ENCODE measurements around the gene ASB2. TPM values are rescaled to one million over a fixed set of nuclear protein-coding genes. Genes with fewer than 3 reads are reported as not detected.

The ASB2 gene
- total RNA-seq, 1 donor: 0.45 TPM

DNA sequence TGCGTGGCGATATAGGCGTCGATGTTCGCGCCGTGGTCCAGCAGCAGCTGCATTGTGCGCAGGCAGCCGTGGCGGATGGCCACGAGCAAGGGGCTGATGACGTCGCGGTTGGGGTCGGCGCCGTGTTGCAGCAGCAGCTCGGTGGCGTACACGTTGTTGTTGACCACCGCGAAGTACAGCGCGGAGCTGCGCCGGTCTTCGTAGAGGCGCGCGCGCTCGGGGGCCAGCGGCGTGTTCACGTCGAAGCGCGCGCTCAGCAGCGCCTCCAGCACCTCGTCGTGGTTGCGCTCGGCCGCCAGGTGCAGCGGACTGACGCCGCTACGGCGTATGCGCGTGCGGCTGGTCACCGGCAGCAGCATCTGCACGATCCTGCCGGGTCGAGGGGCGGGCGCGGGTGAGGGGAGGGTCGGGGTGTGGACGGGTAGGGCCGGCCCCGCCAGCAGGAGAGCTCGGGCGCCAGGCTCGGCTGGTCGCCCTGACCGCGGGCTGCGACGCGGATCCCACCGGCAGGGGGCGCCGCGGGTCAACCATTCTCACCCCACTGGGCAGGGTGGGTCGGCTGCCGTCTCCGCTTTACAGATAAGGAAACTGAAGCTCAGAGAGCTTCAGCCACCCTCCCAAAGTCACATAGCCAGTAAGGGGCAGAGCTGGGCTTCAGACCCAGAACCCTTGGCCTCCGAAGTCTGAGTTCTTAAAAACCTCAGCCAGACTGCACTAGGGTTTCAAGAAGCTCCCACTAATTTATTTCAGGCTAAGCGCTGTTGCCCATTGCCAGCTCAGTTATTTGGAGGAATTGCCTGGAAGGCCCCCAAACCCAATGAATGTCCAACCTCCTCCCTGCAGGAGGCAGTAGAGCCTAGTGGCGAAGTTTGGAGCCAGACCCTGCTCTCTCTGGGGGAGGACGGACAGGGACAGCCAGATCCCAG, 36.8 kb downstream of the ASB2 start:
- DNase-seq (ENCODE audit: low read depth): peak; percentile 66
- peak overlapping the region; percentile 28 for H3K4me3 ChIP-seq (ENCODE audit: low read depth, low read length)
- TF ChIP-seq, protein P1, sequence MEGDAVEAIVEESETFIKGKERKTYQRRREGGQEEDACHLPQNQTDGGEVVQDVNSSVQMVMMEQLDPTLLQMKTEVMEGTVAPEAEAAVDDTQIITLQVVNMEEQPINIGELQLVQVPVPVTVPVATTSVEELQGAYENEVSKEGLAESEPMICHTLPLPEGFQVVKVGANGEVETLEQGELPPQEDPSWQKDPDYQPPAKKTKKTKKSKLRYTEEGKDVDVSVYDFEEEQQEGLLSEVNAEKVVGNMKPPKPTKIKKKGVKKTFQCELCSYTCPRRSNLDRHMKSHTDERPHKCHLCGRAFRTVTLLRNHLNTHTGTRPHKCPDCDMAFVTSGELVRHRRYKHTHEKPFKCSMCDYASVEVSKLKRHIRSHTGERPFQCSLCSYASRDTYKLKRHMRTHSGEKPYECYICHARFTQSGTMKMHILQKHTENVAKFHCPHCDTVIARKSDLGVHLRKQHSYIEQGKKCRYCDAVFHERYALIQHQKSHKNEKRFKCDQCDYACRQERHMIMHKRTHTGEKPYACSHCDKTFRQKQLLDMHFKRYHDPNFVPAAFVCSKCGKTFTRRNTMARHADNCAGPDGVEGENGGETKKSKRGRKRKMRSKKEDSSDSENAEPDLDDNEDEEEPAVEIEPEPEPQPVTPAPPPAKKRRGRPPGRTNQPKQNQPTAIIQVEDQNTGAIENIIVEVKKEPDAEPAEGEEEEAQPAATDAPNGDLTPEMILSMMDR (IDR thresholded peaks at IDR 0.05; ENCODE audit: insufficient read depth, low read length): peak; percentile 66

DNA sequence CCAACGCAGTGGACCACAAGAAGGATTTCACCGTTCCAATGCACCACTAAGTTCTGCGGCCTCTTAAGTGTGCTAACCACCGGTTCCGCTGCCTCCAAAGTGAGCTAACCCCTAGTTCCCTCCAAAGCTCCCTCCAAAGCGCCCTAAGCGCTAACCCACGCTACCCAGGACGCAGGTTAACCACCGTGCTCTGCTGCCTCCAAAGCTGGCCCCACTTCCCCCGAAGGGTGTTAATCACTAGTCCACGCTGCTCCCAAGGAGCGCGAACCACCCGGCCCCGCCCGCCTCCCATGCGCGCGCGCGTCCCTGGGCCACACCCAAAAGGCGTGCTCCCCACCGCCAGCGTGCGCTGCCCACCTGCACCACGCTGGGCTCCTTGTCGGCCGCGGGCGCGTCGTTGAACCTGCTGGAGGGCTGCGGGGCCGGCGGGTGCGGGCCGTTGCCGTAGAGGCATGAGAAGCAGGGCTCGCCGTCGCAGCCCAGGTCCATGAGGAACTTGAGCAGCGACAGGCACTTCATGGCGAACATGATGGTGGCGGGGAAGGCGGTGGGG, 37.5 kb downstream of the ASB2 start:
- TF ChIP-seq, protein P1 (IDR thresholded peaks at IDR 0.05; ENCODE audit: insufficient read depth, low read length): no peak
- H3K4me3 ChIP-seq (ENCODE audit: low read depth, low read length): no peak overlapping the region
- no peak for DNase-seq (ENCODE audit: low read depth)

DNA sequence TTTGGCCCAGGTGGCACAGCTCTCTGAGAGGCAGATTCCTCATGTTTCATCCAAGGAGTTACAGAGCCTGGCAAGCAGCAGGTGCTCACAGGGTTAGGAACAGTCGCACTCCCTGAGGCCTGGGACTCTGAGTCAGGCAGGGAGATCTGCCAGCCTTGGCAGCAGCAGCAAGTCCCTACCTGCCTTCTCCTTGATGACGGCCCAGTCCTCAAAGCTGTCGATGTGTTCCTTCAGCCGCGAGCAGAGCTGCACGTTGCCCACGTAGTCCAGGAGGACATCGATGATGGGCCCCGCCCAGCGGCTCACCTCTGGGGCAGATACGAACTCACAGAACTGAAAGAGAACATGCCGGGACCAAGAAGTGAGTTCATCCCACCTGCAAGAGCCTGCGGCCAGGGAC, 38.9 kb downstream of the ASB2 start:
- DNase-seq (ENCODE audit: low read depth): no peak
- TF ChIP-seq, protein P1 (IDR thresholded peaks at IDR 0.05; ENCODE audit: insufficient read depth, low read length): no peak
- no peak overlapping the region for H3K4me3 ChIP-seq (ENCODE audit: low read depth, low read length)

DNA sequence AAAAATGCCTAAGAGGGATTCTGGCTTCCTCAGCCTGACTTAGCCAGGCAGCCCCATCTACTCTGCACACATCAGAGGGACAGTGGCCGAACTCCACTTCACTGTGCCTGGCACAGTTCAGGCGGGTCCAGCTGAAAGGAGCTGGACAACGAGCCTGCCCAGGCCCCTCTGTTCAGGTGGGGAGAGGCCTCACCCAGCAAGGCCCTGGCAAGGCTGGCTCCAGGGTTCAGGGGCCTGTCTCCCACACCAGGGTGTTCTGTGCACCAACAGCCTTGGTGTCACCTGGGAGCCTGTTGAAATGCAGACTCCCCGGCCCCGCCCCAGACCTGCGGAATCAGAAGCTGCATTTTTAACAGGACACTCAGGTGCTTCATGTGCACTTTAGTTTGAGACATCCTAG, 39.4 kb downstream of the ASB2 start:
- TF ChIP-seq, protein P1 (IDR thresholded peaks at IDR 0.05; ENCODE audit: insufficient read depth, low read length): no peak
- no peak overlapping the region for H3K4me3 ChIP-seq (ENCODE audit: low read depth, low read length)
- no peak for DNase-seq (ENCODE audit: low read depth)

DNA sequence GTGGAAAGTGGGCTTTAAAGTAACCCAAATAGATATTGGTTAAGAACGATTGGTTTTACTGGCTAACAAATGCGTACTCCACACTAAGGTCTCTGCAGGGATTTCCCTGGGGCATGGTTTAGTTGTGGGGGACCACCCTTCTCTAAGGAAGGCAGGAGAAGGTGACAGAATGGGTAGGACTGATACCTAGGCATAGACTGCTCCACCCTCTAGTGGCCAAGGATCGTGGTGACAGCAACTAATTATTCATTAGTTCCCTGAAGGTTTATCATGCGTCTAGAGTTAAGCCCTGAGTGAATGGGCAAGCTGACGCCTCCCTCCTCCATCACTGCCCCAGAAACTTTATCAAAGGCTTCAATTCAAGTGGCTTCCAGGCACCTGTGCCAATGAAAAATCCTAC, 40.1 kb downstream of the ASB2 start:
- DNase-seq (ENCODE audit: low read depth): no peak
- TF ChIP-seq, protein P1 (IDR thresholded peaks at IDR 0.05; ENCODE audit: insufficient read depth, low read length): peak; percentile 33
- no peak overlapping the region for H3K4me3 ChIP-seq (ENCODE audit: low read depth, low read length)

DNA sequence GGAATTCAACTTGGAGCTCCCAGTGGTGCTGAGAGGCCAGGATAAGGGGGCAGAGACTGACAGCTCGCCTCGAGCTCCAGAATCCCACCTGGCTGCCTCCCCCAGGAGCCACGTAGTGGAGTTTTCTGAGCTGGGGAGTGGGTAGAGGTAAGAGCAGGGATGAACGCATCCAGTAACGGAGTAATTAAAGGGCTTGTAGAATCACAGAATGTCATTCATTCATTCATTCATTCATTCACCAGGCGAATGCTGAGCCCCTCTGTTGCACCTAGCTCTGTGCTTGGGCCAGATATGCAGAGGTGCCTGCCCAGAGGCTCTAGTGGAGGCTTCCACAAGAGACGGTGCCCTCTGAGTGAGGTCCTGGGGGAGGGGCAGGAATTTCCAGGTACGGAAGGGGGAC, 41.2 kb downstream of the ASB2 start:
- DNase-seq (ENCODE audit: low read depth): no peak
- TF ChIP-seq, protein P1 (IDR thresholded peaks at IDR 0.05; ENCODE audit: insufficient read depth, low read length): no peak

More for the DNA sequence above, 41.2 kb downstream of the ASB2 start:
- H3K4me3 ChIP-seq (ENCODE audit: low read depth, low read length): no peak overlapping the region
